GM10847 (cell line): ENCODE measurements around the gene DGKB.

Experiments
- POLR2A ChIP-seq: IDR thresholded peaks from 2 replicates; pipeline ENCODE4 v1.6.1; 2011; ENCODE audit not compliant: insufficient read length; ENCODE audit errors: extremely low read depth

DGKB gene

DNA sequence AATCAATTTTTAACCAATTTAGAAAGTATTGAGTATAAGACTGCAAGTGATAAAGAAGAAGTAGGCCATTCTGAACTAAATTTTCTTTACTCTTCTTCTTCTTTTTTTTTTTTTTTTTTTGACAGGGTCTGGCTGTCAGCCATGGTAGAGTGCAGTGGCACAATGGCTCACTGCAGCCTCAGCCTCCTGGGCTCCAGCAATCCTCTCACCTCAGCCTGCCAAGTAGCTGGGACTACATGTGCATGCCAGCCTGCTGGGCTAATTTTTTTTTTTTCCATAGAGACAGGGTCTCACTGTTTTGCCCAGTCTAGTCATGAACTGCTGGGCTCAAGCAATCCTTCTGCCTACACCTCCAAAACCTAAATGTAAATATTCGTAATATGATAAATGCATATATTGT, 63.2 kb downstream of the DGKB start:
- no peak for TF ChIP-seq POLR2A

DNA sequence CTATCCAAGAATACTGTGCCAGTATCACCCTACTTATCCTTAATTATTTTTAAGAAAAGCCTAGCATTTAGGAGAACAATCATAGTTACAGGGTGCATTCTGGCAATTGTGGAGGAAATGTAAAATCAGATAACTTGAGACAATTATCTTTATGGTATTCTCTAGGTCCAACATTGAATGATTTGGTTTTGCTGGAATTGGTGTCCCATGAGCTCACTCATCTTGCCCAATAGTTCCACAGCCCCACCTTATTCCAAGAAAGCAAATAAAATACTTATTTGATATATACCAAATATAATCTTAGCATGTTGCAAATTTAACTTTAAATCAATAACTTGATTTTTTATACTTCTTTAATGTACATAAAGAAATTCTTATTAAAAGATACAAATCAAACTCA, 65.3 kb downstream of the DGKB start:
- no peak for TF ChIP-seq POLR2A

DNA sequence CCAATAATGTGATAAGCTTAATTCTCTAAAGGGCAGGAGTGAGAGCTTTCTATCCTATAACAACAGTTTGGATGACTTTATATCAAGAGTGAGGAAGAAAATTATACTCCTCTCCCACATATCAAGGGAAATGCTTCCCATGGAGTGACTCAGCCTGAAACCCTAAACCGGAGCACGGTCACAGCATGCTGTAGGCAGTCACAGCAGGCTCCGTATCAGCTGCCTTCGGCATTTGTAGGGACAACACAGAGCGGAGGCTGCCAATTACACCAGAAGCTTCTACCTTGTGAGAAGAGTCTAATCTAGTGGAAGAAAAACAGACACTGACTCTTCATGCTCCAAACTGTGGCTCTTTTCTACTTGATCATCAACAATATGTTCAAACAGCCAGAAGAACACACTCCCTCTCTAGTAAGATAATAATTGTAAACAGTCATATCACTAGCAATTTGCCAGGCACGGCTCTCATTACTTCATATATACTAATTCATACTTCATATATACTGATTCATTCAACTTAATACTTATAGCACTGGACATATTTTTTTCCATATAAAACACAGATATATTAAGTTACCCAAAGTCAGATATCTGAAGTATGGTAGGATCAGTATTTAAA, 65.9 kb downstream of the DGKB start:
- no peak for TF ChIP-seq POLR2A

DNA sequence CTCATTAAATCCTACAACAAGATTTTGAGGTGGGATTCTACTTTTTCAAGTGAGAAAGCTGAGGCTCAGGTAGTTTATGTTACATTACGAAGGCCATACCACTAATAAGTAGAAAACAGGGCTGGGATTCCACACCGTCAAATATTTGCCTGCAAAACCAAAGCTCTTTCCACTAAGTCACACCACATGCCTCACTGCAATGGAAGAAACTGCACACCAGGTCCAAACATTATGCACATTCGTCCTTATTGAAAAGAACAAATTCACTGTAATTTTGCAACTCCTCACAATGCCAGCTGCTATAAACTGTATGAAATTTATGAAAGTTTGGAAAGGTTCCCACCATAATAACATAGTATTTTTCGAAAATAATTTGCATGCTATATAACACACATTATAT, 66.5 kb downstream of the DGKB start:
- no peak for TF ChIP-seq POLR2A

DNA sequence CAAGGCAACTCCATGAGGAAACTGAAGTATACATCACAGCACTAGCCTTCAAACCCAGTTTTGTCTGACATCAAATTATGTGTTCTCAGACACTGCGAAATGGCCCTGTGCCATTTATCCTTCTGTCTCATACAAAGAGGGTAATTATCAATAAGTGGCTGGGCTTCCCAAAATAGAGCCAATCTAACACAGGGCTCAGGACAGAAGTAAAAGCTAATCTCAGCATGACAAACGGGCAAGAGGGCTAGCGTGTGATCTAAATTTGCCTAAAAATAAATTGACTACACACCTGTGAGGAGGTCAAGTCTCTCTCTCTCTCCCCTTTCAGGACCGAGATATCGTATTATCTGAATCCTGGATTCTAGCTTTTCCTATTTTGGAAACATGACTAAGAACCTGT, 67.2 kb downstream of the DGKB start:
- no peak for TF ChIP-seq POLR2A

DNA sequence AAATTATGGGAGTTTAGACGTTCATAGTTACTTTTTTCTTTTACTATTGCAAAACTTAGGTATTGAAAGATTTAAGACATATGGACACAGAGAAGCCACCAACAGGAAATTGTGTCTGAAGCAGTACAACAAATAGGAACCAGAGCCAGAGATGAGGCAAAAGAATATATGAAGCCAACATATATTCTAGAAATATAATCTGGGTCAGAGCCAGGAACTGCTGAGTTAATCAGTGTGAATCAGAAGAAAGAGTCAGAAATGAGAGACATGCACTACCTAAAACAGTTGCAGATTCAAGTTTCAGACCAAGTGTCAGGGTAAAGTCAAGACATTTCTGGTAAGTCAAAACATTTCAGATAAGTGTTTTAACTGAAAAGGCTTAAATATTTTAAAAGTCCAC, 67.7 kb downstream of the DGKB start:
- TF ChIP-seq POLR2A = no peak

DNA sequence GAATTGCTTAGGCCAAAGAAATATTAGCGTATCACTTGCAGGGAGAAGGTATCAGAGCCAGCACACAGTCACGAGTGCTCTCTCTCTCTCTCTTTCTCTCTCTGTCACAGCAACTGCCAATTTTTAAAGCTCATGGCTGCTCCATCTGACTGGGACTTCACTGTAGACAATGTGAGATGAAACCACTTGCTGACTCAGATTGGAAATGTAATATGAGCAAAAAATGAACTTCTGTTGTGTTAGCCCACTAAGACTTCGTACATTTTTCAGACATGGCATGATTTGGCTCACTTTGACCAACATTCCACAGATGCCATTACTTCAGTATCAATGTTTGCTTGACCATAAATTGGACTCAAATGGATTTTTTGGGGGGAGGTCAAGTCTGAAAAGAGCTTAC, 68.1 kb downstream of the DGKB start:
- TF ChIP-seq POLR2A = no peak

DNA sequence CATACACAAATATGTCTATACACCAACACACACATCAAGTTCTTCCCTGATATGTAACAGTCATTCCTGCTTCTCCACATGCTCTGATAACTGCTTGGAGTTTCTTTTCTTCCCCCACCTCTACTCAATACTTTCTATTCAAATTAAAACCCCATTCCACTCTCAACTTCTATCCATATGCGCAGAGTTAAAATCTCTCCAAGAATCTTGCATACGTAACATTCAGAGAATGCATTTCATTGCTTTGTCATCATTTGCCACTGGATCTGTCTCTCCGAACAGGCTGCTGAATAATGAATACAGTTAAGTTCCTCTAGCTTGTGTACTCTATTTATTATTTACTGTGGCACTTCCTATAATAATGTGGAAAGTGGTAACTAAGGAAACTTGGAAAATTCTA, 68.8 kb downstream of the DGKB start:
- no peak for TF ChIP-seq POLR2A

DNA sequence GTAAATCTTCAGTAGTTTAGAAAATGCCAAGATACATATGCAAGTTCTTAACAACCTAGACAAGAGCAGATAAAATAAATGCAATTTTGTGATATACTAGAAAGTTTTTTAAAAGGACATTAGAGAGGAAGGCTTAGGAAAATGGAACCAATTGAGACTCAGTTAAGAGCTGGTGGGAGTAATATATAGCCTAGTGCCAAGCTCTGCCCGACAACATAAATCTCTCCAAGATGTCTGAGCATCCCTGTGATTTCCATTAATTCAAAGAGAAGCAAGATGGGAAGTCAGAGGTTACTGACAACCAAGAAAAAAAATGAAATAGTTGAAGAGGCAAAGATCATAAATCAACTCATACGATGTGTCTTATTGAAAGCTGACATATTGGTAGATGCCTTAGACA, 74.5 kb downstream of the DGKB start:
- no peak for TF ChIP-seq POLR2A

DNA sequence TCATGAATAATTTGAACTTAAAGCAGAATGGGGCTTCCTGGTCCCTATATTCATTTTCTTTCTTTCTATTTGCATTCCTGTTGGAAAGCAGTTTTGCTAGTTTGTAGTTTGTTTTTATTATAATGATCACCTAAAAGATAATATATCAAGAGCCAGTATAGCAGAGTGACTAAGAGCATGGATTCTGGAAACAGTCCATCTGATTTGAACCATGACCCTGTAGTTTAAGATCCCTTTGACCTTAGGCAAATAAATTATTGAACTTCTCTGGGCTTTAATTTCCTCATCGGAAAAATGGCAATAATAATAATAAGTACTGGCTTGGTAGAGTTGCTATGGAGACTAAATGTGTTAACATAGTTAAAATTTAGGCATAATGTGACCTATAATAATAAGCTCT, 76.1 kb downstream of the DGKB start:
- no peak for TF ChIP-seq POLR2A

DNA sequence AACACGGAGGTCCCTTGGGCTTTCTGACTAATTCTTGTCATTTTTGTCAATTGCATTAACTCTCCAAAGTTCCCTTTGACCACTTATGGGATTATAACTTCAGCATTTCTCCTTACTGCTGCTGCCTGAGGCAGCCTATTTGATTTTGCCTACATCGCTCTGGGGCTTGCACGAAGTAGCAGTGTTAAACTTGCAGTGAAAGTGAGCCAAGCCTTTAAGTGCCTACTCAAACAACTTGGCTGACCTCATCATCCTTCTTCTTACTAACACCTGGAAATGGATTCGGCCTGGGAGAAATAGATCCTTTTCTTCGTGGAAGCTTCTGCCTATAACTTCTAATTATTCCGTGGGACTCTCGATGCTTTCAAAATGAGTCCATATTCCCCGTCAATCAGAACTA, 76.6 kb downstream of the DGKB start:
- TF ChIP-seq POLR2A = no peak

DNA sequence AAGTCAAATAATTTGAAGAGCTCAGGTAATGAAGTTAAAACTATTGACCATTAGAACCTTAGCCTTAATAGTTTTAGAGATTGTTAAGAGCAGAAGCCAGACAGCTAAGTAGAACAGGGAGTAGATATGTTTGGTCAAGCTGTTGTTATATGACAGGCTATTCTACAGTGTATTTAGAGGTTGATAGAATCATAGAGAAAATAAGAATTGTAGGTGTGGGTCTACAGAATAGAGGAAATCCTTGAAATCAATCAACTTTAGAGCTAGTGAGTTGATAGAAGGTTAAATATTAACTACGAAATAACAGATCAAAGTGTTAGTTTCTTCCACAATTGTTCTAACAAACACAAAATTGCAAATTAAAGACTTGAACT, 80.1 kb downstream of the DGKB start:
- no peak for TF ChIP-seq POLR2A

DNA sequence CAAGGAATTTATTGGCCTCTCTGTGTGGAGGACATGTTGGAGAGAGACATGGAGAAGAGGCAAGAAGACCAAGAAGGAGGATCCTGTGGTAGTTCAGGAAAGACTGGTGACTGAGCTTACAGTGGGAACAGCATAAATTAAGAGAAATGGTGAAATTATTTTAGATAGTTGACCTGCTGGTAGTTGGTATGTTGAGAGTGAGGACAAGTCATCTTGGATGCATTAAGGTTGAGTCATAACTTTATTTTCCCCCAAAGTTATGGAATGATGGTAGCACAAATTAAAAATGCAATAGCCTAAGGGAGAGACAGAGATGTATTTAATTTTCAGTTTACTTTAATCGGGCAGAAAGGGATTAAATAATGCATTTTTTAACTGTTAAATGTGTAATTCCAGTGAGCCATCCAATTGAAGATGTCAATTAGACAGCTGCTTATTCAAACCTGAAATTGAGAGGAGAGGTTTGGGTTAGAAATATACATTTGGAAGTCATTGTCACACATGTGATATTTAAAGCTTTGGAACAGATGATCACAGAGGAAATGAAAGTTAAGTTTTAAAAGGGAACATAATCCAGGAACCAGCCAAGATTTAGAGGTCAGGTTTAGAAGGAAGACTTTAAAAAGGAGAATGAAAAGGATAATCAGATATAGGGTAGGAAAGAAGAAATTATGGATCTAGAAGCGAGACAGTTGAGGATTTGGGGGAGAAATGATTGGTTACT, 80.6 kb downstream of the DGKB start:
- no peak for TF ChIP-seq POLR2A

DNA sequence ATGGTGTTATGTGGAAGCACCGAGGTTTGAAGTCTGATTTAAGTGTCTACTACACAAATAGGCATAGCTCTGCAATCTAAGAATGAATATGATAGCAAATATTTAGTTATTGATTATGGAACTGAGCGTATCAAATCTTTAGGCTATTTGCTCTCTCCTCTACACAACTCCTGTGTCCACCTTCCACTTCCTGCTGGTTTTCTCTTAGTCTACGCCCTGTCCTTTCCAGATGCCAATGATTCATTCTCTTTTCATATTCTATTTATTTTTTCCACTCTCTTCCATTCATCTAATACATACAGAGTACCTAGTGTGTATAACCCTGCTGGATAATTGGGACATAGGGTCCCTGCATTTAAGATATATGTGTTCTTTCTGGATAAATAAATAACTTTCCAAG, 83.7 kb downstream of the DGKB start:
- TF ChIP-seq POLR2A = no peak

DNA sequence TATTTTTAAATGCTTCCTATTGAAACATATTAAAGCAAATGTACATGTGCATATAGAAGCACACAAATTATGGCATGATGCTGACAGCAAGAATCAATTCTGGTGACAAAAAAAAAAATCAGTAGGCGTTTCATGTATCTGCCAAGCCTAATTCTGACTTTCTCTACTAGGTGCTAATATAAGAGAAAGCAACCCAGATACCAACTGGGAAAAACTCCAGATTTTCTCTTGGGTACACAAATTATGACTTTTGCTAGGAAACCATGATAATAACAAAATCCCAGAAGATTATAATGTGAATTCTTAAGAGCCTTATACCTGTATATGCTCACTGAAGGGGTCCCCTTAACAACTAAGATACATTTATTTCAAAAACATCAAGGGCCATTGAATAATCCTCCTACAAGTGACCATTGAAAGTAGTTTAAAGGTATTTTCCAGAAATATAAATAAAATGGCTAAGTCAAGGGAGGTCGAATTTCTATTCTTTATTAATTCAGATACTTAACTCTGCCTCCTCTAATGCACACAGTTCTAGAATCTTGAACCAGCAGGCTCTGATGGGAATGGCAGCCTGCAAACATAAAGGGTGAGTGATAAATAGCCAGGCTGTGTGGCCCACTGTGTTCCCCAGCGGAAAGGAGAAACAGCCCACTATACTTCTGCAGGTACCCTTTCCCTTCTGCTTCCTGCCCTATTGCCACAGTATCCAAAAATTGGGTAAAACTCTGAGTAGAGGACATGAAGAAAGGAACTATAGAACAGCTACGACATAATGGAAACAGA, 84.5 kb downstream of the DGKB start:
- no peak for TF ChIP-seq POLR2A

DNA sequence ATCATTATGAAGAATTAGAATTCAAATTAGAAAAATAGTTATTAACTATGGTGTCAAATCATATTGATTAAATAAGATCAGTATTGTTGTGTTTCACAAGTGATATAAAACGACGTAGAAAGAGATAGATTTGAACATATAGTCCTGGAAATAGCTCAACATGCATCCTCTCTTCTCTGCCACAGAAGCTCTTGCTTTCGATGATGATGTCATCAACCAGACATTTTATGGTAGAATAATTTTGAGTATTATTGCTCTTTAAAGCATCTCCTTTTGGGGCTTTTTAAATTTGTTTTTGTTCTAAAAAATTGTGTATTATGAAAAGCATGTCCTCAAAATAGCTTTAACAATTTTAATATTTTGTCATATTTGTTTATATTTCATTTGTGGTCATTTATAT, 95.0 kb downstream of the DGKB start:
- TF ChIP-seq POLR2A = no peak
